NT2/D1 (cell line): Measurements from ENCODE around the gene RTTN.

Experiments
- DNase-seq: peaks from one replicate; pipeline ENCODE4 v3.0.0-alpha.2; 2011; ENCODE audit warnings: low read depth, low spot score
- H3K27me3 ChIP-seq: 2 replicates; pipeline ENCODE4 v1.6.0; 2011; ENCODE audit warnings: mild to moderate bottlenecking; ENCODE audit not compliant: insufficient read length, insufficient read depth
- H3K36me3 ChIP-seq: 2 replicates; pipeline ENCODE4 v1.6.1; 2011; ENCODE audit warnings: mild to moderate bottlenecking, low read length, mixed read lengths; ENCODE audit not compliant: insufficient read depth, insufficient read length
- H3K4me1 ChIP-seq: 2 replicates; pipeline ENCODE4 v1.5.1; 2011; ENCODE audit not compliant: insufficient read depth, insufficient read length
- H3K4me3 ChIP-seq: 2 replicates; pipeline ENCODE4 v1.5.1; 2011; ENCODE audit warnings: low read depth; ENCODE audit not compliant: insufficient read length
- H3K9ac ChIP-seq: 2 replicates; pipeline ENCODE4 v1.6.0; 2011; ENCODE audit warnings: low read depth; ENCODE audit not compliant: insufficient read length
- H3K9me3 ChIP-seq: 2 replicates; pipeline ENCODE4 v1.5.1; 2011; ENCODE audit warnings: mild to moderate bottlenecking, low read length; ENCODE audit not compliant: insufficient read depth
- SUZ12 ChIP-seq: IDR thresholded peaks from 2 replicates; pipeline ENCODE4 v1.6.1; 2011; ENCODE audit not compliant: insufficient read length, insufficient read depth; ENCODE audit errors: extremely low read depth
- YY1 ChIP-seq: IDR thresholded peaks from 2 replicates; pipeline ENCODE4 v1.6.1; 2011; ENCODE audit not compliant: insufficient read length, insufficient read depth
- ZNF274 ChIP-seq: IDR thresholded peaks from 2 replicates; pipeline ENCODE4 v1.6.1; 2011; ENCODE audit warnings: mild to moderate bottlenecking, low read depth, low read length

Gene RTTN

DNA sequence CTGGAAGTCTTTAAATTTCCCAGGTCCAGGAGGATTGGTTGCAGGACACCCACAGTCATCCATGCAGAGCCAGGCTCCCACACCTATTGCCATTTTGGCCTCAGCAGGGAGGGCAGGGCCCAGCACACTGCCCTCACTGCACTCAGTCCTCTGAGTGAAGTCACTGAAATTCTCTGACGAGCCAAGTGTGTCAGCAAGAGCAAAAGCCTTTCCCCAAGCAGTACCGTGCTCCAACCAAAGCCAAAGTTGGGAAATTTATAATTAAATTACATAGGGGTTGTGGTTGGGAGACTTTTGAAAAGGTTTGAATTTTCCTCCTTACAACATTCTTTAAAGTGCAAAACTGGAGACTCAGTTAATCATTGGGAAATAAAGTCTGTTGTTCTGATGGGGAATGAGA, 159.3 kb downstream of the RTTN start:
- Histone ChIP-seq H3K36me3 (no peaks in the 10 kb centered on the region), H3K27me3 (no peaks in the 10 kb centered on the region), H3K4me3 (no peak overlapping the region), H3K9ac (no peak overlapping the region), H3K9me3 (no peaks in the 10 kb centered on the region), H3K4me1 (no peaks in the 10 kb centered on the region)
- TF ChIP-seq YY1 (no peak), SUZ12 (no peak), ZNF274 (no peak)
- no peak for DNase-seq

DNA sequence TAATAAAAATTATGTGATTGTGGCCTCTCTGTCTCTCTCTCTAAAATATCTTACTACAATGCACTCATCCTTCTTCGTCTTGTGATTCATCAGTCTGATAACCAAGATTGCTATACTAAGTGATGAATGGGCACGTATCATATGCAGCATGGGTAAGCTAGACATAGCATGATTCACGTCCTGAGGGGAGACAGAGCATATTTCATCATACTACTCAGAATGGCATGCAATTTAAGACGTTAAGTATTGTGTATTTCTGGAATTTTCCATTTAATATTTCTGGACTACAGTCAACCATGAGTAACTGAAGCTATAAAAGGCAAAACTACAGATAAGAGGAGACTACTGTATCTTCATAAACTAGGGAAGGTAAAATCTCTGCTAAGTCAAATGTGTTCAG, 160.9 kb downstream of the RTTN start:
- H3K4me1 ChIP-seq, result no peaks in the 10 kb centered on the region
- TF ChIP-seq SUZ12 (no peak), ZNF274 (no peak), YY1 (no peak)
- H3K36me3 ChIP-seq, result no peaks in the 10 kb centered on the region
- no peak overlapping the region for H3K9ac ChIP-seq
- no peak for DNase-seq
- no peak overlapping the region for H3K4me3 ChIP-seq
- no peaks in the 10 kb centered on the region for H3K27me3 ChIP-seq
- no peaks in the 10 kb centered on the region for H3K9me3 ChIP-seq

DNA sequence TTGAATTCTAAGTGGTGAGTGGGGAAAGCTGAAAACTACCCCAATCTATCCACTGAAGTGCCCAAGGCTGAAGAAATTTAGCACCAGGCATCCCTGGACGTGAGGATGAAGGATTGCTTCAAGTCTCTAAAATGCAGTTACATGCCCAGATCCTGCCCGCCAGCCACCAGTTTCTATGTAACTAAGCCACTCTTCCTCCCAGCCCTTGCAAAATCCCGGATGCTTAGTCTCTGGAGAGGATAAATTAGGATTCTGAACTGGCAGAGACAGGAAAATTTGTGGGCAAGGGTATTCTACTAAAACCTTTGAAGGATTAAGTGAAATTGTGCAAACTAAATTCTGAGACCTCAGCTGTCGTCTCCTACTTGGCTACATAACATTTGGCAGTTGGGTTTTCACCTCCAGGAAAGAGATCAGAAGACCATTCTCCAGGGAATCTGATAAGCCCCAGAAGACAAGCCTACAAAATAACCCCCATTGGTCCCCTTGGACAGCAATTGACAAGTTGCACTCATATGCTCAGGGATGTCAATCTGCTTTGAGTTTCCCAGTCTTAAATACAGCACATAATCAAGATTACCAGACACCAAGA, 163.9 kb downstream of the RTTN start:
- no peak for DNase-seq
- TF ChIP-seq YY1, result no peak
- no peak for TF ChIP-seq ZNF274
- TF ChIP-seq SUZ12, result no peak
- H3K9me3 ChIP-seq, result no peaks in the 10 kb centered on the region

DNA sequence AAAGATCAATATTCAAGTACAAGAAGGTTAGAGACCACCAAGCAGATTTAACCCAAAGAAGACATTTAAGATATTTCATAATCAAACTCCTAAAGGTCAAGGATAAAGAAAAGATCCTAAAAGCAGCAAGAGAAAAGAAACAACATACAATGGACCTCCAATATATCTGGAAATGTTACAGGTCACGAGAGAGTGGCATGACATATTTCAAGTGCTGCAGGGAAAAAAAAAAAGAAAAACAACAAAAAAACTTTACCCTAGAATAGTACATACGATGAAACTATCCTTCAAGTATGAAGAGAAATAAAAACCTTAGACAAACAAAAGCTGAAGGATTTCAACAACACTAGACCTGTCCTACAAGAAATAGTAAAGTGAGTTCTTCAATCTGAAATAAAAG, 166.3 kb downstream of the RTTN start:
- Histone ChIP-seq H3K9ac (no peak overlapping the region), H3K36me3 (peaks cover 6% of the 10 kb centered on the region), H3K27me3 (no peaks in the 10 kb centered on the region), H3K4me3 (no peak overlapping the region), H3K9me3 (no peaks in the 10 kb centered on the region), H3K4me1 (no peaks in the 10 kb centered on the region)
- no peak for TF ChIP-seq YY1
- no peak for TF ChIP-seq ZNF274
- no peak for TF ChIP-seq SUZ12
- DNase-seq, result no peak

More for the DNA sequence above, 163.9 kb downstream of the RTTN start:
- H3K27me3 ChIP-seq, result no peaks in the 10 kb centered on the region
- H3K4me3 ChIP-seq, result no peak overlapping the region
- H3K36me3 ChIP-seq, result peaks cover 6% of the 10 kb centered on the region
- H3K4me1 ChIP-seq, result no peaks in the 10 kb centered on the region
- no peak overlapping the region for H3K9ac ChIP-seq

DNA sequence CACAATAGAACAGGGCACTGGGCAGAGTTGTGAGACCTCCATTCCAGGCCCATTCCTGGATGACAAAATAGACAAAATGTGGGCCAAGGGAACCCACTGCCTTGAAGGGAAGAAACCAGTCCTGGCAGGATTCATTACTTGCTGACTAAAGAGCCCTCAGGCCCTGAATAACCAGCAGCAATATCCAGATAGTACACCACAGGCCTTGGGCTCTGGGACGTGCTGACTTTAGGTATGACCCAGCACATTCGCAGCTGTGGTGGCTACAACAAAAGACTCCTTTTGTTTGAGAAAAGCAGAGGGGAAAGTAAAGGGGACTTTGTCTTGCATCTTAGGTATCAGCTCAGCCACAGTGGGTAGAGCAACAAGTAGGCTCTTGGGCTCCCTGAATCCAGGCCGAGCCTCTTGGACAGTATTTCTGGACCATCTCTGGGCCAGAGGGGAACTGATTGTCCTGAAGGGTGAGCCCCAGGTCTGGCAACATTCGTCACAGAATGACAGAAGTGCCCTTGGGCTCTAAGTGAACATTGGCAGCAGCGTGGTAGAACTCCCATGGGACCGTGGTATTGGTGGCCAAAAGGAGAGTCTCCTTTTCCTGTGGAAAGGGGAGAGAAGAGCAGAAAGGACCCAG, 167.9 kb downstream of the RTTN start:
- TF ChIP-seq SUZ12 (no peak), YY1 (no peak), ZNF274 (no peak)
- H3K4me1 ChIP-seq, result no peaks in the 10 kb centered on the region
- no peak overlapping the region for H3K9ac ChIP-seq
- no peaks in the 10 kb centered on the region for H3K27me3 ChIP-seq
- H3K36me3 ChIP-seq, result peaks cover 6% of the 10 kb centered on the region
- DNase-seq, result no peak
- no peak overlapping the region for H3K4me3 ChIP-seq
- no peaks in the 10 kb centered on the region for H3K9me3 ChIP-seq

DNA sequence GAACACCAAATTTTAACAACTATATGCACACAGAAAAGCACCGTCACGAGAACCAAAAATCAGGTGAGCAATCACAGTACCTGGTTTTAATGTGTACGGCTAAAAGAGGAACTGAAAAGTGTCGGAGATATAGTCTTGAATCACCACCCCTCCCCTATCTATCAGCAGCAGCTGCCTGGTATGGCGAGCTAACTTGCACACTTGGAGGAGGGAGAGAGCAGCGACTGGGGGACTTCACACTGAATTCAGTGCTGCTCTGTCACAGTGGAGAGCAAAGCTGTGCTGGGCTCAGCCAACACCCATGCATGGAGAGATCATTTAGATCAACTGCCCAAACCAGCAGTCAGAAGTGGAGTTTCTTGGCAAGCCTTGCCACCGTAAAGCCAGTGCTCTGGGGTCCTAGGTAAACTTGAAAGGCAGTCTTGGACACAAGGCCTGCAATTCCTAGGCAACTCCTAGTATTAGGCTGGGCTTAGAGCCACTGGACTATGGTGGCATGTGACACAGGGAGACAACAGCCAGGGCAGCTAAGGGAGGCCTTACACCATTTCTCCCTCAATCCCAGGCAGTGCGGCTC, 168.6 kb downstream of the RTTN start:
- peaks cover 6% of the 10 kb centered on the region for H3K36me3 ChIP-seq
- no peaks in the 10 kb centered on the region for H3K4me1 ChIP-seq
- no peak overlapping the region for H3K9ac ChIP-seq
- H3K27me3 ChIP-seq, result no peaks in the 10 kb centered on the region
- no peak overlapping the region for H3K4me3 ChIP-seq
- TF ChIP-seq ZNF274 (no peak), YY1 (no peak), SUZ12 (no peak)
- no peak for DNase-seq
- no peaks in the 10 kb centered on the region for H3K9me3 ChIP-seq

DNA sequence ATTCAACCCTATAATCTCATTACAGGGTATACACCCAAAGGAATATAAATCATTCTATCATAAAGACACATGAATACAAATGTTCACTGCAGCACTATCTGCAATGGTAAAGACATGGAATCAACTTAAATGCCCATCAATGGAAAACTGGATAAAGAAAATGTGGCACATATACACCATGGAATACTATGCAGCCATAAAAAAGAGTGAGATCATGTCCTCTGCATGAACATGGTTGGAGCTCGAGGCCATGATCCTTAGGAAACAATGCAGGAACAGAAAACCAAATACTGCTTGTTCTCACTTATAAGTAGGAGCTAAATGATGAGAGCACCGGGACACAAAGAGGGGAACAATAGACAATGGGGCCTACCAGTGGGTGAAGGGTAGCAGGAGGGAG, 169.3 kb downstream of the RTTN start:
- H3K9ac ChIP-seq, result no peak overlapping the region
- H3K27me3 ChIP-seq, result no peaks in the 10 kb centered on the region
- peaks cover 6% of the 10 kb centered on the region for H3K36me3 ChIP-seq
- DNase-seq, result no peak
- TF ChIP-seq ZNF274 (no peak), SUZ12 (no peak), YY1 (no peak)
- H3K4me1 ChIP-seq, result no peaks in the 10 kb centered on the region
- H3K4me3 ChIP-seq, result no peak overlapping the region
- no peaks in the 10 kb centered on the region for H3K9me3 ChIP-seq
